ENCODE results near the gene C1orf21. TPM values are rescaled to one million over a fixed set of nuclear protein-coding genes. Genes with fewer than 3 reads are reported as not detected.

C1orf21 gene
- total RNA-seq, 1 experiment from 2014 or later = 0.15 TPM

- POLR2A ChIA-PET = no interaction called here
Measured at GRCh38 chr1:184524248-184524647, 137.4 kb downstream of the C1orf21 start.

GRCh38 chr1:184527402-184527801 is 140.6 kb downstream of the C1orf21 start:
- CTCF ChIA-PET = no interaction called here
- no peak overlapping the region for H3K27ac ChIP-seq (ENCODE audit: low read length)
- H3K4me1 ChIP-seq (ENCODE audit: control insufficient read depth, insufficient read depth, low read length) = no peaks in the 10 kb centered on the region
- intact Hi-C loops (cut with micrococcal nuclease; ENCODE audit: unreplicated experiment) = no loop called here
- BruUV-seq (replicated peaks) = no TSS peak
- no peak for DNase-seq (ENCODE audit: low read depth, low spot score)
- no peaks in the 10 kb centered on the region for H3K27me3 ChIP-seq (ENCODE audit: control insufficient read depth, insufficient read depth, low read length)
- no peak overlapping the region for H3K4me3 ChIP-seq (ENCODE audit: low read depth in 2 of 2, low read length in 2 of 2)
- no peaks in the 10 kb centered on the region for H3K36me3 ChIP-seq (ENCODE audit: control insufficient read depth, insufficient read depth, low read length)
- TF ChIP-seq CTCF (IDR thresholded peaks at IDR 0.05) = no peak
- no peak for TF ChIP-seq POLR2AphosphoS5 (IDR thresholded peaks at IDR 0.05; ENCODE audit: low read depth, low read length)
- no peak for ATAC-seq
- in situ Hi-C loops (cut with HindIII; ENCODE audit: low pct_unique_long_range_greater_than_20kb, low sequenced_read_pairs) = no loop called here
- POLR2A ChIA-PET = no interaction called here
- H3K9me3 ChIP-seq (ENCODE audit: control insufficient read depth, insufficient read depth, low read depth, low read length) = no peaks in the 10 kb centered on the region

More at GRCh38 chr1:184524248-184524647, 137.4 kb downstream of the C1orf21 start:
- no peaks in the 10 kb centered on the region for H3K36me3 ChIP-seq (ENCODE audit: control insufficient read depth, insufficient read depth, low read length)
- CTCF ChIA-PET = no interaction called here
- H3K4me1 ChIP-seq (ENCODE audit: control insufficient read depth, insufficient read depth, low read length) = no peaks in the 10 kb centered on the region
- BruUV-seq (replicated peaks) = no TSS peak
- H3K4me3 ChIP-seq (ENCODE audit: low read depth in 2 of 2, low read length in 2 of 2) = no peak overlapping the region
- no peak overlapping the region for H3K27ac ChIP-seq (ENCODE audit: low read length)
- intact Hi-C loops (cut with micrococcal nuclease; ENCODE audit: unreplicated experiment) (no loop called here), in situ Hi-C loops (cut with HindIII; ENCODE audit: low pct_unique_long_range_greater_than_20kb, low sequenced_read_pairs) (no loop called here)
- TF ChIP-seq, protein P1, sequence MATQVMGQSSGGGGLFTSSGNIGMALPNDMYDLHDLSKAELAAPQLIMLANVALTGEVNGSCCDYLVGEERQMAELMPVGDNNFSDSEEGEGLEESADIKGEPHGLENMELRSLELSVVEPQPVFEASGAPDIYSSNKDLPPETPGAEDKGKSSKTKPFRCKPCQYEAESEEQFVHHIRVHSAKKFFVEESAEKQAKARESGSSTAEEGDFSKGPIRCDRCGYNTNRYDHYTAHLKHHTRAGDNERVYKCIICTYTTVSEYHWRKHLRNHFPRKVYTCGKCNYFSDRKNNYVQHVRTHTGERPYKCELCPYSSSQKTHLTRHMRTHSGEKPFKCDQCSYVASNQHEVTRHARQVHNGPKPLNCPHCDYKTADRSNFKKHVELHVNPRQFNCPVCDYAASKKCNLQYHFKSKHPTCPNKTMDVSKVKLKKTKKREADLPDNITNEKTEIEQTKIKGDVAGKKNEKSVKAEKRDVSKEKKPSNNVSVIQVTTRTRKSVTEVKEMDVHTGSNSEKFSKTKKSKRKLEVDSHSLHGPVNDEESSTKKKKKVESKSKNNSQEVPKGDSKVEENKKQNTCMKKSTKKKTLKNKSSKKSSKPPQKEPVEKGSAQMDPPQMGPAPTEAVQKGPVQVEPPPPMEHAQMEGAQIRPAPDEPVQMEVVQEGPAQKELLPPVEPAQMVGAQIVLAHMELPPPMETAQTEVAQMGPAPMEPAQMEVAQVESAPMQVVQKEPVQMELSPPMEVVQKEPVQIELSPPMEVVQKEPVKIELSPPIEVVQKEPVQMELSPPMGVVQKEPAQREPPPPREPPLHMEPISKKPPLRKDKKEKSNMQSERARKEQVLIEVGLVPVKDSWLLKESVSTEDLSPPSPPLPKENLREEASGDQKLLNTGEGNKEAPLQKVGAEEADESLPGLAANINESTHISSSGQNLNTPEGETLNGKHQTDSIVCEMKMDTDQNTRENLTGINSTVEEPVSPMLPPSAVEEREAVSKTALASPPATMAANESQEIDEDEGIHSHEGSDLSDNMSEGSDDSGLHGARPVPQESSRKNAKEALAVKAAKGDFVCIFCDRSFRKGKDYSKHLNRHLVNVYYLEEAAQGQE (IDR thresholded peaks at IDR 0.05; ENCODE audit: insufficient read depth in 1 of 2, low read depth in 2 of 2, low read length in 1 of 2) = no peak
- TF ChIP-seq TCF7L2 (IDR thresholded peaks at IDR 0.05; ENCODE audit: low read depth, low read length) (no peak), POLR2AphosphoS5 (IDR thresholded peaks at IDR 0.05; ENCODE audit: low read depth, low read length) (no peak), SIN3A (IDR thresholded peaks at IDR 0.05; ENCODE audit: borderline replicate concordance, insufficient read depth, low read depth, low read length) (no peak), CTCF (IDR thresholded peaks at IDR 0.05) (no peak)
- ATAC-seq (no peak), DNase-seq (ENCODE audit: low read depth, low spot score) (no peak)
- H3K9me3 ChIP-seq (ENCODE audit: control insufficient read depth, insufficient read depth, low read depth, low read length) = no peaks in the 10 kb centered on the region
- H3K27me3 ChIP-seq (ENCODE audit: control insufficient read depth, insufficient read depth, low read length) = no peaks in the 10 kb centered on the region

Data from Panc1 (cell line).